CD4-positive, alpha-beta T cell (primary cell): ENCODE data around the gene MRPS34. TPM values are rescaled to one million over a fixed set of nuclear protein-coding genes. Genes with fewer than 3 reads are reported as not detected.

Source experiments
- ATAC-seq: fragments of 200-7000 bp; cut with Tn5 transposase; one replicate; pipeline ENCODE4 v1.10.0; 2022; ENCODE audit warnings: mild to moderate bottlenecking; ENCODE audit not compliant: poor library complexity
- CTCF ChIA-PET: fragments of 350-600 bp; sonication (Branson Sonifier 250); formaldehyde crosslinking; loops from one replicate; lab custom pipeline; 2021; ENCODE audit warnings: antibody characterized with exemption, inconsistent platforms; lab: Charles Lee
- POLR2A ChIA-PET: fragments of 350-600 bp; sonication (Branson Sonifier 250); formaldehyde crosslinking; loops from one replicate; lab custom pipeline; 2021; ENCODE audit warnings: antibody characterized with exemption, inconsistent platforms; lab: Charles Lee
- DNase-seq, 14 experiments: peaks; one replicate each; pipeline ENCODE4 v3.0.0-alpha.2; 2013 to 2020; ENCODE audit warnings: mixed read lengths in 2 of 14
- H3K27ac ChIP-seq, 2 donors: one replicate each; pipeline versions ENCODE4 v1.5.1 to v1.7.0; 2013; ENCODE audit warnings: low read length in 2 of 2, low read depth in 1 of 2, mild to moderate bottlenecking in 1 of 2
- H3K27me3 ChIP-seq, 2 experiments: 1 replicate in 1 of 2; 2 replicates in 1 of 2; pipeline versions ENCODE4 v1.6.1 to v1.7.0; 2013; ENCODE audit warnings: low read length in 2 of 2, control low read depth in 1 of 2, mild to moderate bottlenecking in 1 of 2, moderate library complexity in 1 of 2; ENCODE audit not compliant: insufficient read depth in 2 of 2, control insufficient read depth in 1 of 2
- H3K36me3 ChIP-seq: one replicate; pipeline ENCODE4 v1.6.1; 2013; ENCODE audit warnings: low read length, control low read depth; ENCODE audit not compliant: insufficient read depth
- H3K4me1 ChIP-seq: one replicate; pipeline ENCODE4 v1.6.1; 2013; ENCODE audit warnings: low read length, control low read depth; ENCODE audit not compliant: insufficient read depth
- H3K4me3 ChIP-seq: one replicate; pipeline ENCODE4 v1.5.1; 2013; ENCODE audit warnings: mild to moderate bottlenecking, low read length, moderate library complexity
- H3K9me3 ChIP-seq, 2 experiments: 1 replicate in 1 of 2; 2 replicates in 1 of 2; pipeline versions ENCODE4 v1.6.1 to v1.7.0; 2013; ENCODE audit warnings: low read length in 2 of 2, mild to moderate bottlenecking in 2 of 2, control low read depth in 1 of 2, moderate library complexity in 1 of 2; ENCODE audit not compliant: control insufficient read depth in 1 of 2, insufficient read depth in 1 of 2
- H3K27ac Mint-ChIP-seq: one replicate; pipeline ENCODE4 v1.8.0; 2020; ENCODE audit warnings: mixed read lengths
- H3K27me3 Mint-ChIP-seq: one replicate; pipeline ENCODE4 v1.8.0; 2021; ENCODE audit warnings: mixed read lengths
- H3K36me3 Mint-ChIP-seq: one replicate; pipeline ENCODE4 v1.8.0; 2021; ENCODE audit warnings: low read depth, mixed read lengths
- H3K4me1 Mint-ChIP-seq: one replicate; pipeline ENCODE4 v1.8.0; 2021; ENCODE audit warnings: low read depth, mixed read lengths
- H3K4me3 Mint-ChIP-seq: one replicate; pipeline ENCODE4 v1.8.0; 2020; ENCODE audit warnings: mild to moderate bottlenecking, mixed read lengths
- H3K9me3 Mint-ChIP-seq: one replicate; pipeline ENCODE4 v1.8.0; 2020; ENCODE audit warnings: mixed read lengths
- intact Hi-C, 2 experiments: fragments of 100-400 bp; cut with DNase I in 1 of 2; cut with micrococcal nuclease in 1 of 2; formaldehyde crosslinking; loops; one replicate each; pipeline versions ENCODE4 v1.15.1 to v1.9.0; 2023 to 2025; cut with DNase I, micrococcal nuclease
- total RNA-seq, 174 experiments: library from RNA in 2 of 174; stranded (reverse) in 2 of 174; gene quantifications; one replicate each; pipeline ENCODE4 v1.2.3 and lab custom pipeline; 2021 to 2026
- TF ChIP-seq, protein P1 (sequence below): fragments of 200-600 bp; IDR thresholded peaks from one replicate; pipeline ENCODE4 v1.8.0; 2022; ENCODE audit warnings: antibody characterized with exemption, mild to moderate bottlenecking

The MRPS34 gene
- total RNA-seq, 2 experiments from 2014 or later, result 25.5 to 26.9 TPM

DNA sequence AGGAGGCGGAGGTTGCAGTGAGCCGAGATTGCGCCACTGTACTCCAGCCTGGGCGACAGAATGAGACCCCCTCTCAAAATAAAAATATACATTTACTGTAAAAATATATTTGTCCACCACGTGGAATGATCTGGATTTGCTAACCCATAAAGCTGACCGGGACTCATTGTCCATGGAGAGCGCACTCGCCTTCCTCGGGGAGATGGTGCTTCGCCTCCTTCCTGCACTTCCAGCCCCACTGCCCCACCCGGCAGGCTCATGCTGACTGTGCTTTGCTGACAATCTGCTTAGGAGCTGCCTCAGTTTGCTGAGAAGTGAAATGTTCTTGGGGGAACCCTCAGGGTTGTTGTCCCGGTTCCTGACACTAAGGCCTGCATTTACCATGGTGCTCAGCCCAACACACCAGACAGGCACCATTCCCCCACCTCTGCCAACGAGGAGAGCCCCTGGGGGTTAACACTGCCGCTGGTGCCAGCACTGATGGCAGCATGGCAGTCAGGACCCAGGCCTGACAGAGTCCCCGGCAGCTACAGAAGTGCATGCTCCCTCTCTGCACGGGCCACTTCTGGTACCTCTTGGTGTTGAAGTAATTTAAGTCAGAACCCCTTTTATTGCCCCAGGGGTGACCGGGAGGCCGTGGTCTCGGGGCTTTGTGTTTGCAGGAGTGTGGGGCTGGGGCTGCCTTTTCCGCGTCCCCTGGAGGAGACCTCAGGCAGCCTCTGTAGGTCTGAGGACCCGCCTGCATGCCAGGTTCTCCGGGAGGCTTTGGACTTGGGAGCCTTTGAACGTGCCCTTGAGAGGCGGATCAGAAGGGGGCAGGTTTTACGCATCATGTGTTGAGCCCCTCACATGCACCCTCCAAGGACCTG is 12.3 kb upstream of the MRPS34 start:
- Histone ChIP-seq H3K9me3 (peaks cover 0 to 6% of the 10 kb centered on the region in 2 experiments), H3K4me1 (peaks cover 50% of the 10 kb centered on the region), H3K27ac (no peak overlapping the region), H3K27me3 (no peaks in the 10 kb centered on the region), H3K4me3 (no peak overlapping the region), H3K36me3 (peaks cover 33% of the 10 kb centered on the region)
- TF ChIP-seq, protein P1, sequence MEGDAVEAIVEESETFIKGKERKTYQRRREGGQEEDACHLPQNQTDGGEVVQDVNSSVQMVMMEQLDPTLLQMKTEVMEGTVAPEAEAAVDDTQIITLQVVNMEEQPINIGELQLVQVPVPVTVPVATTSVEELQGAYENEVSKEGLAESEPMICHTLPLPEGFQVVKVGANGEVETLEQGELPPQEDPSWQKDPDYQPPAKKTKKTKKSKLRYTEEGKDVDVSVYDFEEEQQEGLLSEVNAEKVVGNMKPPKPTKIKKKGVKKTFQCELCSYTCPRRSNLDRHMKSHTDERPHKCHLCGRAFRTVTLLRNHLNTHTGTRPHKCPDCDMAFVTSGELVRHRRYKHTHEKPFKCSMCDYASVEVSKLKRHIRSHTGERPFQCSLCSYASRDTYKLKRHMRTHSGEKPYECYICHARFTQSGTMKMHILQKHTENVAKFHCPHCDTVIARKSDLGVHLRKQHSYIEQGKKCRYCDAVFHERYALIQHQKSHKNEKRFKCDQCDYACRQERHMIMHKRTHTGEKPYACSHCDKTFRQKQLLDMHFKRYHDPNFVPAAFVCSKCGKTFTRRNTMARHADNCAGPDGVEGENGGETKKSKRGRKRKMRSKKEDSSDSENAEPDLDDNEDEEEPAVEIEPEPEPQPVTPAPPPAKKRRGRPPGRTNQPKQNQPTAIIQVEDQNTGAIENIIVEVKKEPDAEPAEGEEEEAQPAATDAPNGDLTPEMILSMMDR, result no peak
- ATAC-seq (no peak), DNase-seq (peak in 2 of 14 experiments; percentile 5 to 25)
- peaks cover 29% of the 10 kb centered on the region for H3K36me3 Mint-ChIP-seq
- ChIA-PET CTCF (no interaction called here), POLR2A (no interaction called here)
- H3K27ac Mint-ChIP-seq, result peak overlapping the region; percentile 61
- H3K4me3 Mint-ChIP-seq, result peak overlapping the region; percentile 81
- intact Hi-C loops, result loop anchor here (5.0 to 10.0 kb wide), 3 partner anchors 157 to 1380 kb away; partner anchors contain the start of genes DECR2 (in 1 of the 2), MSRB1 (in 1 of the 2) and UBE2I (in 1 of the 2)
- H3K27me3 Mint-ChIP-seq, result no peaks in the 10 kb centered on the region
- H3K9me3 Mint-ChIP-seq, result no peaks in the 10 kb centered on the region
- peaks cover 26% of the 10 kb centered on the region for H3K4me1 Mint-ChIP-seq

DNA sequence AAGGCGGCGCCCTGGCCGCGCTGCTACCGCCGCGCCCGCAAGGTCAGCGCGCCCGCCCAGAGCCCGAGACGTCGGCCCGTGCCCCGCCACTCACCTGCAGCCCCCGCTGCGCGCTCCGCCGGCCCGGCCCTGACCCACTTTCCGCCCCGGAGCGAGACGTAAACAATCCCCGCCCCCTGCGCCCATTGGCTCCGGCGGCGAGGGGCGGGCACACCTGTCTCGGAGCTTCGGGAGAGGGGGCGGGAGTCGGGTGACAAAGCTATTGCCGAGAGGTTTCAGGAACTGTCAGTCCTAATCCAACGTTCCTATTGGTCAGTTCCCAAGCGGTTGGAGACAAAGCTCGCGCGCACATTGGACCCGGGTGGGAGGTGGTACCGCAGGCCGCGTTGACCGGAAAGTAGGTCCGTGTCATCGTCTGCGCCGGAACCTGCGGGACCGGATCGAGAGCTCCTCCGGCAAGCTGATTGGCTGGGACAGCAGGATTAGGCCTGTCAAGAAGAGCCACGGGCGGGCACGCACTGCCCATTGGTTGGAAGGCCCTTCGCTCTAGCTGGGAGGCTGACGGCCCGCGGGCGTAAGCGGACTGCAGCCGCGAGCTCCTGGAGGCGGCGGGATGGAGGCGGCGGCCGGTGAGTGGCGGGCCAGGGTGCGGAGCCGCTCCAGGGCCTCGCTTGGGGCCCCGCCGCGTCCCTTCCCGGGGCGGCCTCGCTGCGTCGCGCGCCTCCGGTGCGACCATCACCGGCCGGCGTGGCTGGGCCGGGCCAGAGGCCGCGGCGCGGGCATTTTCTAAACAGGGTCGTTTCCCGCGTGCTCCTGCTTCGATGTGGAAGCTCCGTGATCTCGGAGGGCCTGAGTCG is 9.7 kb upstream of the MRPS34 start, which contains the start of the genes NUBP2 and SPSB3:
Gene NUBP2 (plus strand): TSS at position 553 of the 857 bp plus-strand sequence. CDS start 61 bp downstream, at position 614.
Gene SPSB3 (minus strand): TSS at position 164 of the 857 bp plus-strand sequence. CDS start 1,088 bp downstream, outside the sequence.
- Mint-ChIP-seq H3K27me3 (no peaks in the 10 kb centered on the region), H3K4me1 (peaks cover 26% of the 10 kb centered on the region), H3K27ac (peak within 1 kb of the TSS; percentile 96), H3K9me3 (no peaks in the 10 kb centered on the region), H3K36me3 (peaks cover 27% of the 10 kb centered on the region), H3K4me3 (peak within 1 kb of the TSS; percentile 95)
- DNase-seq (peak; percentile 93 to 100 (median 97)), ATAC-seq (peak; percentile 84)
- Histone ChIP-seq H3K9me3 (peaks cover 0 to 6% of the 10 kb centered on the region in 2 experiments), H3K27ac (peak within 1 kb of the TSS; percentile 69 to 74), H3K36me3 (peaks cover 45% of the 10 kb centered on the region), H3K4me3 (peak within 1 kb of the TSS; percentile 88), H3K4me1 (peaks cover 61% of the 10 kb centered on the region), H3K27me3 (no peaks in the 10 kb centered on the region)
- CTCF ChIA-PET, result interaction anchor here (0.6 to 2.6 kb wide), 5 partner anchors 10 to 77 kb away, joined by 3 to 21 read pairs (median 4); partner anchors contain the start of genes EME2, MAPK8IP3, MRPS34 and NME3
- TF ChIP-seq, protein P1, result no peak
- POLR2A ChIA-PET, result interaction anchor here (0.6 to 3.8 kb wide), 37 partner anchors 9 to 1935 kb away, joined by 3 to 163 read pairs (median 4); partner anchors contain the start of genes EME2, FAHD1, HAGH and IGFALS
- intact Hi-C loops, result loop anchor here (1.0 to 10.0 kb wide), 6 partner anchors 9 to 1378 kb away; partner anchors contain the start of genes MRPS34 (in 2 of the 2), DECR2 (in 1 of the 2), FAHD1 (in 1 of the 2) and HAGH (in 1 of the 2)
